Choroid plexus epithelial cell (primary cell): ENCODE data around the gene ELFN1.
"Not testable (repeated sequence)": the region's sequence is repeated elsewhere in the genome, so short reads cannot be mapped to it uniquely, and the experiment has no call there.

Source experiments
- DNase-seq: peaks from one replicate; pipeline ENCODE4 v3.0.0-alpha.2; 2010; ENCODE audit warnings: low read depth
- H3K4me3 ChIP-seq: 2 replicates; pipeline ENCODE4 v1.5.1; 2011; ENCODE audit warnings: low read depth, mild to moderate bottlenecking, control low read depth, low read length, moderate library complexity
- TF ChIP-seq, protein P1 (sequence below): conservative IDR thresholded peaks from 2 replicates; pipeline ENCODE4 v1.5.1; 2011; ENCODE audit warnings: low read depth, mild to moderate bottlenecking, control low read depth, inconsistent platforms, low read length, moderate library complexity

Gene ELFN1

GRCh38 chr7:1716263-1717094, 46.4 kb downstream of the ELFN1 start:
- TF ChIP-seq, protein P1, sequence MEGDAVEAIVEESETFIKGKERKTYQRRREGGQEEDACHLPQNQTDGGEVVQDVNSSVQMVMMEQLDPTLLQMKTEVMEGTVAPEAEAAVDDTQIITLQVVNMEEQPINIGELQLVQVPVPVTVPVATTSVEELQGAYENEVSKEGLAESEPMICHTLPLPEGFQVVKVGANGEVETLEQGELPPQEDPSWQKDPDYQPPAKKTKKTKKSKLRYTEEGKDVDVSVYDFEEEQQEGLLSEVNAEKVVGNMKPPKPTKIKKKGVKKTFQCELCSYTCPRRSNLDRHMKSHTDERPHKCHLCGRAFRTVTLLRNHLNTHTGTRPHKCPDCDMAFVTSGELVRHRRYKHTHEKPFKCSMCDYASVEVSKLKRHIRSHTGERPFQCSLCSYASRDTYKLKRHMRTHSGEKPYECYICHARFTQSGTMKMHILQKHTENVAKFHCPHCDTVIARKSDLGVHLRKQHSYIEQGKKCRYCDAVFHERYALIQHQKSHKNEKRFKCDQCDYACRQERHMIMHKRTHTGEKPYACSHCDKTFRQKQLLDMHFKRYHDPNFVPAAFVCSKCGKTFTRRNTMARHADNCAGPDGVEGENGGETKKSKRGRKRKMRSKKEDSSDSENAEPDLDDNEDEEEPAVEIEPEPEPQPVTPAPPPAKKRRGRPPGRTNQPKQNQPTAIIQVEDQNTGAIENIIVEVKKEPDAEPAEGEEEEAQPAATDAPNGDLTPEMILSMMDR = no peak
- no peak overlapping the region for H3K4me3 ChIP-seq
- peak; percentile 30 for DNase-seq

- no peak for DNase-seq
- no peak overlapping the region for H3K4me3 ChIP-seq
- TF ChIP-seq, protein P1 = no peak
Measured at GRCh38 chr7:1717095-1717483, 47.0 kb downstream of the ELFN1 start.

GRCh38 chr7:1717903-1718676, 48.0 kb downstream of the ELFN1 start:
- DNase-seq = no peak
- TF ChIP-seq, protein P1 = no peak
- H3K4me3 ChIP-seq = no peak overlapping the region

DNA sequence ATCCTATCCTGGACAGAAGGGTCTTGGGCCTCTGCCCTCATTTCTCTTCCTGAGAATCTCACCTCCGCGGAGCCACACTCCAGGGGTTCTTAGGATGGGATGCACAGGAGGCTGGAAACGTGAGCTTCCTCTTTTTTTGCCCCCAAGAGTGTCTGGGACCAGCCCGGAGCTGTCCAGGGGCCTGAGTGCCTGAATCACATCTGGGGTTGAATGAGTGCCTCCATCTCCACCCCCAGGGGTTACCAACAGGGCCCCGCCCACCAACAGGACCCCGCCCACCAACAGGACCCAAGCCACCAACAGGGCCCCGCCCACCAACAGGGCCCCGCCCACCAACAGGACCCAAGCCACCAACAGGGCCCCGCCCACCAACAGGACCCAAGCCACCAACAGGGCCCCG, 48.8 kb downstream of the ELFN1 start:
- not testable (repeated sequence) for H3K4me3 ChIP-seq

DNA sequence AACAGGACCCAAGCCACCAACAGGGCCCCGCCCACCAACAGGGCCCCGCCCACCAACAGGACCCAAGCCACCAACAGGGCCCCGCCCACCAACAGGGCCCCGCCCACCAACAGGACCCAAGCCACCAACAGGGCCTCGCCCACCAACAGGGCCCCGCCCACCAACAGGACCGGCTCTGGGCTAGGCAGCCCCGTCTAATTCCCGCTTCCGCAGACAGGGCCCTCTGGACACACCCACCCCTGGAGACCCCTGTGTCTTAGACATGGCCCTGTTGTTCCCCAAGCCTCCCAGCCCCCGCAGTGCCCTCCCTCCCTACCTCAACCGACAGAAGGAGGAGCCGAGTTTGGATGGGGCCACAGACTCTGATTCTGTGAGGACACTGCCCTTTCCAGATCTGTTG, 49.2 kb downstream of the ELFN1 start:
- DNase-seq, H3K4me3 ChIP-seq: not testable (repeated sequence)

More for the DNA sequence above, 48.8 kb downstream of the ELFN1 start:
- not testable (repeated sequence) for DNase-seq

DNA sequence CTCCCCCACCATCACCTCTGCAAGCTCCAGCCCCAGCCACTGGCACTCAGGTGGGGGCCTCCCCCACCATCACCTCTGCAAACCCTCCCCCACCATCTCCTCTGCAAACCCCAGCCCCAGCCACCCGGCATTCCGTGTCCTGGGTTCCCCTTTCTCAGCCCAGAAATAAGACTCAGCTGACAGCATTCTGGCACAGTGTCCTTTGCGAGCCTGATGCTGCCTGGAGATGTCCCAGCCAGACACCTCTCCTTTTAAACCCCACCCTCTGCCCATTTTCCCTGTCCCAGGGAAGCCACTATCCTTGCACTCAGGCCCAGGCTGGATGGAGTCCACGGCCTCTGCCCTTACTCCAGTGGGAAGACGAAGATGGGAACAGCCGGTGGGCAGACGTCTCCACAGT, 49.8 kb downstream of the ELFN1 start:
- H3K4me3 ChIP-seq = no peak overlapping the region
- TF ChIP-seq, protein P1 = no peak
- DNase-seq = no peak

DNA sequence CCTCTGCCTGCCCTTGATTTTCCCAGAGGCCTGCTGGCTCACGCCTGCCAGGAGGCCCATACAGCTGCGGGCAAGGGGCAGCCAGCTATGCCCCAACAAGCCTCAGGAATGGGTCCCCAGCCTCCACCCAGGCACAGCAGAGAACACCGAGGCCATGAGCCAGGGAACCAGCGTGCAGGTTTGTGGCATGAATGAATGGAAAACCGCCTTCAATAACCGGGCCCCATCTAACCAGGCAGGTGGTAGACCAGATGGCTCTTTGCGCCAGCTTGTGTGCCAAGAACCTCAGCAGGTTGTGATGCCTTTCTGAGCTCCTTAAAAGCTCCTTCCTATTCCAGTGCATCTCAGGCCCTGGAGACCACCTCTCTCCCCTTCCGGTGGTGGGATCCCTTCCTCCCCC, 50.2 kb downstream of the ELFN1 start:
- no peak overlapping the region for H3K4me3 ChIP-seq
- TF ChIP-seq, protein P1 = no peak
- DNase-seq = no peak
